ENCODE data around the gene TMEM107. TPM values are rescaled to one million over a fixed set of nuclear protein-coding genes. Genes with fewer than 3 reads are reported as not detected.

The TMEM107 gene
- total RNA-seq, 1 experiment from 2014 or later, result 17.2 TPM

- no peak for DNase-seq (ENCODE audit: low spot score)
- Mint-ChIP-seq H3K27me3 (ENCODE audit: low read depth) (peaks cover 3% of the 10 kb centered on the region; the same call in 1 of the 2 replicates), H3K4me3 (peak overlapping the region; percentile 96), H3K4me1 (peaks cover 16% of the 10 kb centered on the region), H3K27ac (peak overlapping the region; percentile 99), H3K36me3 (peaks cover 5% of the 10 kb centered on the region), H3K9me3 (no peaks in the 10 kb centered on the region)
- ATAC-seq, result no peak
- TF ChIP-seq E2F1 (CRISPR knock-in tag; IDR thresholded peaks at IDR 0.05), result no peak
- no peak for TF ChIP-seq CDX4 (CRISPR knock-in tag; IDR thresholded peaks at IDR 0.05; ENCODE audit: borderline replicate concordance)
- TF ChIP-seq USF2 (CRISPR knock-in tag; IDR thresholded peaks at IDR 0.05), result peak; percentile 51
- ChIA-PET POLR2A (interaction anchor here (0.9 to 1.9 kb wide), 7 partner anchors 13 to 141 kb away, joined by 3 to 7 read pairs (median 5); partner anchors contain the start of genes BORCS6 and SLC25A35), CTCF (interaction anchor here (1.0 to 2.0 kb wide), 4 partner anchors 21 to 80 kb away, joined by 3 to 9 read pairs (median 6); partner anchors contain the start of gene AURKB)
Measured at GRCh38 chr17:8153525-8153956, 22.6 kb downstream of the TMEM107 start.

GRCh38 chr17:8153031-8153451 lies 23.1 kb downstream of the TMEM107 start:
- peak overlapping the region; percentile 99 for H3K27ac Mint-ChIP-seq
- H3K4me3 Mint-ChIP-seq, result peak overlapping the region; percentile 96
- no peak for TF ChIP-seq NR1H2 (CRISPR knock-in tag; IDR thresholded peaks at IDR 0.05)
- no peak for TF ChIP-seq ZNF138 (CRISPR knock-in tag; conservative IDR thresholded peaks at IDR 0.05)
- TF ChIP-seq NFYB (CRISPR knock-in tag; conservative IDR thresholded peaks at IDR 0.05; ENCODE audit: low read depth), result no peak
- TF ChIP-seq USF1 (CRISPR knock-in tag; IDR thresholded peaks at IDR 0.05), result no peak
- TF ChIP-seq JUN (CRISPR knock-in tag; IDR thresholded peaks at IDR 0.05), result no peak
- ChIA-PET CTCF (interaction anchor here (1.9 kb wide), 1 partner anchor 80 kb away, joined by 9 read pairs; no protein-coding TSS in a partner anchor), POLR2A (interaction anchor here (1.2 to 1.9 kb wide), 5 partner anchors 13 to 57 kb away, joined by 5 to 7 read pairs (median 7); partner anchors contain the start of gene AURKB)
- ATAC-seq (no peak), DNase-seq (ENCODE audit: low spot score) (no peak)
- peaks cover 9% of the 10 kb centered on the region for H3K36me3 Mint-ChIP-seq
- H3K4me1 Mint-ChIP-seq, result peaks cover 14% of the 10 kb centered on the region
- H3K27me3 Mint-ChIP-seq (ENCODE audit: low read depth), result peaks cover 3% of the 10 kb centered on the region; the same call in 1 of the 2 replicates
- no peaks in the 10 kb centered on the region for H3K9me3 Mint-ChIP-seq

- Mint-ChIP-seq H3K36me3 (peaks cover 13% of the 10 kb centered on the region), H3K4me3 (peak within 1 kb of the TSS; percentile 96), H3K9me3 (no peaks in the 10 kb centered on the region), H3K4me1 (peaks cover 14% of the 10 kb centered on the region), H3K27me3 (ENCODE audit: low read depth) (peaks cover 3% of the 10 kb centered on the region; the same call in 1 of the 2 replicates), H3K27ac (peak within 1 kb of the TSS; percentile 99)
- ATAC-seq, result peak; percentile 50
- POLR2A ChIA-PET, result interaction anchor here (0.6 to 1.5 kb wide), 7 partner anchors 12 to 98 kb away, joined by 3 to 7 read pairs (median 4); partner anchors contain the start of genes AURKB and HES7
- peak; percentile 97 for DNase-seq (ENCODE audit: low spot score)
- CTCF ChIA-PET, result interaction anchor here (0.6 to 1.4 kb wide), 9 partner anchors 12 to 92 kb away, joined by 3 to 6 read pairs (median 4); partner anchors contain the start of gene ALOXE3
- peak; percentile 92 for TF ChIP-seq FOXP1 (CRISPR knock-in tag; IDR thresholded peaks at IDR 0.05; ENCODE audit: borderline replicate concordance)
- peak; percentile 82 for TF ChIP-seq NFYB (CRISPR knock-in tag; conservative IDR thresholded peaks at IDR 0.05; ENCODE audit: low read depth)
- no peak for TF ChIP-seq E2F5 (CRISPR knock-in tag; IDR thresholded peaks at IDR 0.05)
- no peak for TF ChIP-seq NFE2L1 (CRISPR knock-in tag; IDR thresholded peaks at IDR 0.05)
- TF ChIP-seq USF1 (CRISPR knock-in tag; IDR thresholded peaks at IDR 0.05), result peak; percentile 17; the same call in 1 of the 2 replicates
- TF ChIP-seq IRF2 (CRISPR knock-in tag; IDR thresholded peaks at IDR 0.05; ENCODE audit: borderline replicate concordance, low read depth), result no peak
- TF ChIP-seq ZNF317 (CRISPR knock-in tag; IDR thresholded peaks at IDR 0.05; ENCODE audit: borderline replicate concordance, low read depth), result no peak
- peak; percentile 79; the same call in 1 of the 2 replicates for TF ChIP-seq ZNF219 (CRISPR knock-in tag; IDR thresholded peaks at IDR 0.05; ENCODE audit: borderline replicate concordance)
- peak; percentile 72; the same call in 1 of the 2 replicates for TF ChIP-seq MYBL2 (CRISPR knock-in tag; IDR thresholded peaks at IDR 0.05)
- 0 out of 2 replicates have a peak, but pooled peaks have one; percentile 67 for TF ChIP-seq ARID4B (CRISPR knock-in tag; IDR thresholded peaks at IDR 0.05; ENCODE audit: borderline replicate concordance)
Measured at GRCh38 chr17:8152112-8152775, 23.9 kb downstream of the TMEM107 start, which contains the start of gene PER1. TSS of gene PER1 (minus strand) at chr17:8152404. CDS start at chr17:8150706, 1,698 bp downstream.

Measured in WTC11 (cell line).